IMR-90 (cell line): Measurements from ENCODE around the gene GHDC. TPM values are rescaled to one million over a fixed set of nuclear protein-coding genes. Genes with fewer than 3 reads are reported as not detected.
"Not testable (repeated sequence)": the region's sequence is repeated elsewhere in the genome, so short reads cannot be mapped to it uniquely, and the experiment has no call there.

ENCODE experiments used
- ATAC-seq: fragments of 200-7000 bp; cut with Tn5 transposase; 2 replicates; pipeline ENCODE4 v1.9.1; 2020; ENCODE audit warnings: low read depth, mild to moderate bottlenecking, moderate library complexity
- BruUV-seq: library from RNA; stranded (reverse); fragments of 400-500 nt; replicated peaks from 2 replicates; lab custom pipeline; 2021; lab: Mats Ljungman, UMichigan
- CTCF ChIA-PET: fragments of 300-600 bp; formaldehyde crosslinking; extraction: SDS; loops from one replicate; lab custom pipeline; 2021; ENCODE audit warnings: antibody characterized with exemption; lab: Yijun Ruan, JAX
- POLR2A ChIA-PET: fragments of 300-600 bp; sonication (Branson Sonifier 250); formaldehyde crosslinking; loops from one replicate; lab custom pipeline; 2022; ENCODE audit warnings: antibody characterized with exemption; ENCODE audit not compliant: unreplicated experiment; lab: Charles Lee
- DNase-seq: peaks from one replicate; pipeline ENCODE4 v3.0.0; 2013
- H2AFZ ChIP-seq: replicated peaks from 2 replicates; pipeline ENCODE3; 2013; ENCODE audit warnings: low read length, mild to moderate bottlenecking; ENCODE audit not compliant: poor library complexity
- H2AK5ac ChIP-seq: 2 replicates; pipeline ENCODE4 v1.6.1; 2013; ENCODE audit warnings: low read depth, low read length, inconsistent platforms
- H2AK9ac ChIP-seq: replicated peaks from 2 replicates; pipeline ENCODE3; 2013; ENCODE audit warnings: mild to moderate bottlenecking, low read depth, low read length, moderate library complexity; ENCODE audit not compliant: poor library complexity
- H2BK120ac ChIP-seq: 2 replicates; pipeline ENCODE4 v1.6.1; 2013; ENCODE audit warnings: low read depth, low read length, inconsistent platforms
- H2BK15ac ChIP-seq: 3 replicates; pipeline ENCODE4 v1.6.1; 2013; ENCODE audit warnings: low read depth, low read length, inconsistent platforms
- H2BK20ac ChIP-seq: 2 replicates; pipeline ENCODE4 v1.6.1; 2013; ENCODE audit warnings: low read depth, mild to moderate bottlenecking, inconsistent platforms, low read length, moderate library complexity
- H2BK5ac ChIP-seq: 2 replicates; pipeline ENCODE4 v1.6.1; 2013; ENCODE audit warnings: mild to moderate bottlenecking, low read depth, low read length, inconsistent platforms; ENCODE audit not compliant: poor library complexity, severe bottlenecking
- H3K14ac ChIP-seq: replicated peaks from 2 replicates; pipeline ENCODE4 v1.6.1; 2013; ENCODE audit warnings: low read depth, low read length, inconsistent platforms
- H3K18ac ChIP-seq: 2 replicates; pipeline ENCODE4 v1.6.1; 2013; ENCODE audit warnings: low read depth, low read length, control low read depth
- H3K23ac ChIP-seq: 2 replicates; pipeline ENCODE4 v1.6.1; 2013; ENCODE audit warnings: low read depth, low read length, inconsistent platforms
- H3K27ac ChIP-seq: 2 replicates; pipeline ENCODE4 v1.5.1; 2013; ENCODE audit warnings: mild to moderate bottlenecking, control low read depth, low read length; ENCODE audit not compliant: insufficient read depth
- H3K27me3 ChIP-seq: 2 replicates; pipeline ENCODE4 v1.6.1; 2013; ENCODE audit warnings: low read length; ENCODE audit not compliant: control insufficient read depth, insufficient read depth
- H3K36me3 ChIP-seq: 2 replicates; pipeline ENCODE4 v1.6.1; 2013; ENCODE audit warnings: low read length, mixed read lengths; ENCODE audit not compliant: control insufficient read depth, insufficient read depth
- H3K4ac ChIP-seq: 2 replicates; pipeline ENCODE4 v1.6.1; 2013; ENCODE audit warnings: low read depth, low read length, inconsistent platforms
- H3K4me1 ChIP-seq: 2 replicates; pipeline ENCODE4 v1.6.1; 2013; ENCODE audit warnings: low read length, mixed read lengths; ENCODE audit not compliant: control insufficient read depth, insufficient read depth
- H3K4me2 ChIP-seq: 2 replicates; pipeline ENCODE4 v1.6.1; 2013; ENCODE audit warnings: low read depth, mild to moderate bottlenecking, control low read depth, low read length, moderate library complexity
- H3K4me3 ChIP-seq: 2 replicates; pipeline ENCODE4 v1.5.1; 2013; ENCODE audit warnings: low read depth, mild to moderate bottlenecking, control low read depth, low read length, moderate library complexity; ENCODE audit not compliant: insufficient read depth
- H3K56ac ChIP-seq: 2 replicates; pipeline ENCODE4 v1.6.1; 2013; ENCODE audit warnings: low read length, inconsistent platforms; ENCODE audit not compliant: insufficient read depth; ENCODE audit errors: extremely low read depth
- H3K79me1 ChIP-seq, 2 experiments: 2 replicates each; pipeline ENCODE4 v1.6.1; 2013; ENCODE audit warnings: low read length in 2 of 2, inconsistent platforms in 1 of 2, low read depth in 1 of 2
- H3K9ac ChIP-seq: 2 replicates; pipeline ENCODE4 v1.6.1; 2013; ENCODE audit warnings: low read depth, low read length, control low read depth
- H3K9me1 ChIP-seq: 2 replicates; pipeline ENCODE4 v1.6.1; 2013; ENCODE audit warnings: low read length, inconsistent platforms; ENCODE audit not compliant: insufficient read depth
- H3K9me3 ChIP-seq: 2 replicates; pipeline ENCODE4 v1.6.1; 2013; ENCODE audit warnings: low read length; ENCODE audit not compliant: control insufficient read depth, insufficient read depth
- H4K20me1 ChIP-seq: 2 replicates; pipeline ENCODE4 v1.6.1; 2013; ENCODE audit warnings: low read length, inconsistent platforms; ENCODE audit not compliant: insufficient read depth
- H4K5ac ChIP-seq: 2 replicates; pipeline ENCODE4 v1.6.1; 2013; ENCODE audit warnings: mild to moderate bottlenecking, low read depth, low read length, control low read depth
- H4K8ac ChIP-seq, 2 experiments: 2 replicates each; pipeline ENCODE4 v1.6.1; 2013; ENCODE audit warnings: low read depth in 2 of 2, low read length in 2 of 2, control low read depth in 1 of 2, inconsistent platforms in 1 of 2
- H4K91ac ChIP-seq: 2 replicates; pipeline ENCODE4 v1.6.1; 2013; ENCODE audit warnings: low read depth, low read length, inconsistent platforms; ENCODE audit not compliant: insufficient read depth
- WGBS, 2 experiments: methylation state at CpG; one replicate each; pipeline versions ENCODE4 v1.1.5 to v1.1.7; 2013; ENCODE audit warnings: missing lambda C conversion rate in 2 of 2; ENCODE audit not compliant: insufficient read length in 1 of 2; ENCODE audit errors: extremely low coverage in 2 of 2; 5-methylcytosine and 5-hydroxymethylcytosine counted together
- dilution Hi-C: fragments of 300-500 bp; cut with HindIII; formaldehyde crosslinking; loops from one replicate; pipeline ENCODE4 v1.14.3; 2018; ENCODE audit warnings: low sequenced_read_pairs; ENCODE audit not compliant: unreplicated experiment
- in situ Hi-C: fragments of 300-500 bp; cut with MboI; formaldehyde crosslinking; loops from 3 replicates; pipeline ENCODE4 v1.14.3; 2019; ENCODE audit warnings: low sequenced_read_pairs, inconsistent platforms, mixed read lengths
- intact Hi-C: fragments of 100-400 bp; cut with micrococcal nuclease; formaldehyde crosslinking; loops from 2 replicates; pipeline ENCODE4 v1.10.0; 2022
- polyA plus RNA-seq, 3 experiments: library from polyadenylated mRNA; depleted of rRNA; stranded (reverse); fragments of >200 nt; gene quantifications; 2 replicates each; pipeline ENCODE4 v1.2.3, GENCODE V29; 2012; ENCODE audit warnings: low replicate concordance in 1 of 3
- total RNA-seq: library from RNA; depleted of rRNA; stranded (reverse); fragments of >200 nt; gene quantifications from 2 replicates; pipeline ENCODE4 v1.2.3, GENCODE V29; 2012

GHDC gene
- total and polyA plus RNA-seq, 2 of the 4 experiments (the other 2 are of a cell fraction): 5.2 to 8.1 TPM

- H4K91ac ChIP-seq, H3K27ac ChIP-seq, H2AK9ac ChIP-seq, H3K9me3 ChIP-seq, H2BK15ac ChIP-seq, H3K4me1 ChIP-seq, H3K36me3 ChIP-seq, H3K9ac ChIP-seq, DNase-seq, H2BK20ac ChIP-seq, H3K4ac ChIP-seq, H2BK5ac ChIP-seq, H3K4me2 ChIP-seq, H3K56ac ChIP-seq, H4K8ac ChIP-seq, H3K4me3 ChIP-seq, H3K14ac ChIP-seq, H3K18ac ChIP-seq, POLR2A ChIA-PET, H2BK120ac ChIP-seq, H4K5ac ChIP-seq, in situ Hi-C loops, H3K27me3 ChIP-seq, intact Hi-C loops, ATAC-seq, BruUV-seq, CTCF ChIA-PET, H3K23ac ChIP-seq, H2AFZ ChIP-seq, dilution Hi-C loops, H2AK5ac ChIP-seq: not testable (repeated sequence)
- peaks cover 28 to 66% of the 10 kb centered on the region in 2 experiments for H3K79me1 ChIP-seq
- WGBS, 2 experiments: no CpG with 5 or more reads among the region's 7 CpGs
- peaks cover 11% of the 10 kb centered on the region for H3K9me1 ChIP-seq
- H4K20me1 ChIP-seq: peaks cover 35% of the 10 kb centered on the region
Measured at GRCh38 chr17:42239576-42239975, 45.3 kb upstream of the GHDC start.
